ENCODE results near the gene MNDA.

MNDA gene

DNA sequence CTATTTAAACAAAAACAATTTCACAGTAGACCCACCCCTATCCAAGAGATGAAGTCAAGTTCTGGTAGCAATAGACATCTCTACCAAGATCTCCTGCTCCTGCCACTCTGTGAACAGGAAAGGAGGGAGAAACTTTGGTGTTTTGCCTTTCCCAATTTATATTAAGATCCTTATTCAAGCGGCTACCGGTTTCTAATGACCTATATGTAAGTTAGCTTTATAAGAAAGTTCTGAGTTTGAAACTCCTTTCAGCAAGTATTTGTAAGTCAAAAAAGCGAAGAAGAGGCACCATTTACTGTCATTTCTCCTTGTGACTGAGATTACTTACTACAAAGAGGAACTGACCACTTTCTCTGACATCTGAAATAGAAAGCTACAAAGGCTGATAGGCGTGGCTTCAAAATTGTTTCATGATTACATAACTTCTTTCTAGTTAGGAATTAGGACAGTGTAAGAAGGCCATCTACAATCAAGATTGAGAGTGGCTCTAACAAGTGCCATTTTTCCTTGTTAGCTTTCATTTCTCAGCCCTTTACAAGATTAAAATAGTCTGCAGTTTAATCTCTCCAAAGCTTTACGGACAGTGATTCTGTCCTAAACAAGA is at the start of gene MNDA:
Gene MNDA (plus strand): TSS at position 448 of the 604 bp plus-strand sequence. CDS start 10,803 bp downstream, outside the sequence.
- no peak for DNase-seq (ENCODE audit: low read depth in 3 of 3)

DNA sequence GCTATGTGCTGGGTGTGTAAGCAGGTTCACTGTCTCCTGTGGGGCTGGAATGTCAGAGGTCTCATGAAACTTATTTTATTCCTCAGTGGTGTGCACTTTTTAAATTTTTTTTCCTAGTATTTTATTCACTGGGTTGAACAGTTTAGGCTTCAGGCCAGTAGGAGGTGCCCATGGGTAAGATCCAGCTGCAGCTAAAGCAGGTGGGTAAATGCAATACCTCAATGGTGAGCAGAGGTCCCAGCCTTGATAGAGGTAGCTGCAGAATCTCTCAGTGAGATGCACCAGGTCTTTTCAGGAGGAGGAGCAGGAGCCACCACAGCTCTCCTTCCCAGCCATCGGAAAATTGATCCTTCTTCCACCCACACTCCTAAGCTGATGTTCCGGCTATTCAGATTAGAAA is 37.5 kb upstream of the MNDA start:
- DNase-seq (ENCODE audit: low read depth in 3 of 3), result peak in 1 of 3 experiments; percentile 8

DNA sequence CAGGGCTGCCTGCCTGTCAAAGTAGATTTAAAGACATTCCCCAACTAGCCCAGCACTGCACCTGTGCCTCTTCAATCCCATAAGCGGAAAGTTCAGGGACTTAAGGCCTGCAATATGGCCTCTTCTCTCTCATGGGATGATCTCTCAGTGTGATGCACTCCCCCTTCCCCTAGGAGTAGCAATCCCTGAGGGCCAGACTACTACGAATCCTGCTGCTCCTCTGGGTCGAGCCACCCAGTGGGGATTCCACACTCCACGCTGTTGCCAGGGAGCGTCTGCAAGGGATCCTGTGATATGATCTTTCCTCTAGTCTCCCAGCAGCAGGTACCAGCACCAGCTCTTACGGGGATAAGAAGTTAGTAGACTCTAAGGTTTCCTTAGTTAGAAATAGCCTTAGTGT is 36.9 kb upstream of the MNDA start:
- DNase-seq (ENCODE audit: low read depth in 3 of 3), result no peak

DNA sequence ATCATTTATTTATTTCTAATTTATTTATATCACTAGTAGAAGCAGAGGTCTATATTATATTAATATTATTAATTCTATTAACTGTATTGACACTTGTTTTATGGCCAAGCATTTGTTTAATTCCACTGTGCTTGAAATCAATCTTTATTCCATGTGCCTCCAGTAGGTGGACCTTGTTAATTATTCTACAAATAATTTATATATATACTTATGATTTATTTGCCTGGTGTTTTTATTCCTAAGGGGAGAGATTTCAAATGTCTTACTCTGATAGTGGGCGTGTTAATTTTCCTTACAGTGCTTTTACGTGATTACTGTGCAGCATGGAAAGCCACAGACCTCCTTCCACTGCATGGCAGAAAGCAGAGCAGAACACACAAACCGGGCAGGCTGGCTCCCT is 32.6 kb upstream of the MNDA start:
- DNase-seq (ENCODE audit: low read depth in 3 of 3), result no peak

DNA sequence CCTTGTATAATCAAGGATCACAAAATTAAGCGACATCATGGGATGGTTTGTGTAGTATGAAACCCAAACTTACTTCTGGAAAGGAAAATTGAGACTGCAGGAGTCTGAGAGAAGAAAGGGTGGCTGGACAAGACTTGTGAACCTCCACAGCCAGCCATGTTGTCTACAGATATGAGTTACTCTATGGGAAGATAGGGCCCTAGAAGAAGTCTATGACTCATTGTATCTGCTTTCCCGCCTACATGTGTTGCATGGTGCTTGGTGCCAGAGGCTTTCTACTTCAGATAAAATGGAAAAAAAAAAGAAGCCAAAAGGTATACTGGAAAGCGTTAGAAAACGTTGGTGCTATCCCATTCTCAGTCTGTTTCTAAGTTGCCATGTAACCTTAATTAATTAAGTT is 31.5 kb upstream of the MNDA start:
- DNase-seq (ENCODE audit: low read depth in 3 of 3), result no peak

DNA sequence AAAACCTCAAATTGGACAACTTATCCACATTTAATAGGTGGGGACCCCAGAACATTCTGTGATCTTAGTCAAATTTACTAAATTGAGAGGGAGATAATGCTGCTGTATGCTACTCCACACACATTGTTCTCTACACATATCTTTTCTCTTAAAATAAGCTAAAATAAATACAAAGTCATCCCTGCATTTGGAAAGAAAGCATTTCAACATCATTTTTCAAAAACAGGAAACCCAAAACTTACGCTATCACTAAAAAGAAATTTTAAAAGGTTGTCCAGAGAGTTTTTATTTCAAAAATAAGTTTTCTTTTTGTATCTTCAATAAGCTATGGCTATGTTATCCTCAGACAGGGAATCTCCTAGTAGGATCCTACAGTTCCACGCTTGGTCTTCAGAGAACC is 30.6 kb upstream of the MNDA start:
- DNase-seq (ENCODE audit: low read depth in 3 of 3), result no peak

DNA sequence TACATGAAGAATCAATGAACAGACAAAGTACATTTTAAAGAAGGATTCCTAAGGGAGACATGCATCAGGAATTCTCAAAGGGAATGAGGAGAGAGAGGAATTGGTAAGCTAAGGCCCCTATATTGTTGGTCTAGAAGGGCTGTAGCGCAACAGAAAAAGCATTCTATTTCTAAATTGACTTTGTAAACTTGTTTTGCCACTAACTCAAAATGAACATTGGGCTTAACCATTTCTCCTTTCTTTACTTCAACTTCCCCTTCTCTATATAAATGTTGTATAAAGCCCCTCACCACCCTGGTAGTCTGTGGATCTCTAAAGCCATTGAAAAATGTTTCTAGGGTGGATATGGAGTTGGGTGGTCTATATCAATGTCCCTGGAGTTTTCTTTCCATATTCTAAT is 29.8 kb upstream of the MNDA start:
- DNase-seq (ENCODE audit: low read depth in 3 of 3), result no peak

DNA sequence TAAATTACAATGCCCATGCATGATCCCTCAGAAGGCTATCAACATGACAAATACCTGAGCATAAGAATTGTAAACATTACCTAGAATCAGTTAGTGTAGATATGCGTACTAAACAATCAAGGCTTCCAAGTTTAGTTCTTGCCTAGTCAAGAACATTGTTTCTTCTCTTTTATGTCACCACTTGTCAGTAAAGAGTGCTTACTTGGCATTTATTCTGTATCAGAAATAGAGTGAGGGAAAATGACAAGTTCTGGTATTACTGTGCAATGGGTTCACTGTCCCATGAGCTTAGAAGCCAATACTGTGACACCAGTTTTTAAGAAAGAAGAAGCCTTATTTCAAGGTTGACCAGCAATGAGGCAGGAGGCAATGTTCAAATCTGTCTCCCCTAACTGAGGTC is 27.5 kb upstream of the MNDA start:
- no peak for DNase-seq (ENCODE audit: low read depth in 3 of 3)

DNA sequence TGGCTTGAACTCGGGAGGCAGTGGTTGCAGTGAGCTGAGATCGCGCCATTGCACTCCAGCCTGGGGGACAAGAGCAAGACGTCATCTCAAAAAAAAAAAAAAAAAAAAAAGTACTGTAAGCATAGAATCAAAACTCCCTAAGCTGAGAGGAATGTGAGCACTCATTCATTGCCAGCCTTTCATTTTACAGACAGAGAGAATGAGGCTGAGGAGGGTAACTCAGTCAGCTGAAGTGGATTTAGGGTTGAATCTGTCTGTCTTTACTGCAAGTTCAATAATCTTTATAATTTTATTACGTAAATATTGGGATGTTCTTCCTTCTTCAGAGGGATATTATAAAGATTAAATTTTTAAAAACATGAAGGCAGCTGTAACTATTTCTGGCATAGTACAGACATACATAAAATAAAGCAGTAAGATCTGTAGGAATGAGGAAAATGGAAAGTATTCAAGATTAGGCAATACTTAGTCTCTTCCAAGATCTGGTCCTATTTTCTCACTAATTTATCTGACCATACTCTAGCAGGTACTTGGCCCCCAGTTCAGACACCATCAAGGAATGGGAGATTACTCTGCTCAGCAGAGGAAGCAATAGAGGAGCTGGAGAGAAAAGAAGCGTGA is 24.1 kb upstream of the MNDA start:
- no peak for DNase-seq (ENCODE audit: low read depth in 3 of 3)

DNA sequence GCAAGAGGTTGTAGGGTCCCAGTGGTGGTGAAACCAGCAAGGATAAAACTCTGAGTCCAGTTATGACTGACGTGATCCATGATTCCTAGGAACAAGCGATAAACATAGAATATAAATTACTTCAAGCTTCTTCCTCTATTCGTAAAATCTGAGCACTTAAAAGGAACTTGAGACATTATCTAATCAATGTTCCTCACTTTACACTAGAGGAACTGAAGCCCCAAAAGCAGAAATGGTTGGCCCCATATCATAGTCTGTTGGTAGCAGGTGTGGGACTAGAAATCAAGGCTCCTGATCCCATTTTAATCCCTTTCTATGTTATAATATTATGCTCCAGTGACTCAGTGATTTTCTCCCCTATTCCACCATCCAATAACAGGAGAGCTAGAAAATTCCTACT is 21.9 kb upstream of the MNDA start:
- no peak for DNase-seq (ENCODE audit: low read depth in 3 of 3)

DNA sequence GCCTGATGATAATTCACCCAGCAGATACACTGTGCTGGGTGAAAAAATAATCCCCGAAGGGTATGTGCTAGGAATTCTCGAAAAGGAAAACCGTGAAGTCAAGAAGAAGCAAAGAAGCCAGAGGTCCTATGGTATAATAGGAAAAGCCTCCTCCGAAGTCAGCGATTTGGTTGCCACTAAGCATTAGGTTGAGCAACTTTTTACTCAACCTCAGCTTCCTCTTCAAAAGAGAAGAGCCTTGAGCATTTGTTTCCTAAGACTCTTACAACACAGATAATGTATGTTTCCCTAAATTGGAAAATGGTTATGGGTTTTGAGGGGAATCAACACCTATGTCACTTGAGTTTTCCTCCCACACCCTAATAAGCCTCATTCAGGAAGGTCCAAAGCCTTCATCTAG is 21.3 kb upstream of the MNDA start:
- DNase-seq (ENCODE audit: low read depth in 3 of 3), result no peak

DNA sequence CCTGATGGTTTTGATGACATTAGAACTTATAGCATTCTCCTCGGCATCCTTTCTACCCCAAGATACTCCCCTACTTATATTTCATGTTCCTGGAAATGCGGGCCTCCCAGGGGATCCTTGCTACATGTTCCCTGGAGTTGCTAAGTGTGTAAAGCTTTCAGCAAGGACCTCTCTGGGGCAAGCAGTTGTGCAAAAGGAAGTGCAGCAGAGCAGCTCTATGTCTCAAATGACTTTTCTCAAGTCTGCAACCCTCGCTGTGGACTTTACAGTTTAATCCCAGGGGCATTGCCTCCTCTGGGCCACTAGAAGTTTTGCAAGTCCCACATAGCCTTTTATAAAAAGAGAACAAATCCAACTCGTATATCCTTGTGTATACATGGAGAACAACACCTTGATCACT is 20.8 kb upstream of the MNDA start:
- no peak for DNase-seq (ENCODE audit: low read depth in 3 of 3)

DNA sequence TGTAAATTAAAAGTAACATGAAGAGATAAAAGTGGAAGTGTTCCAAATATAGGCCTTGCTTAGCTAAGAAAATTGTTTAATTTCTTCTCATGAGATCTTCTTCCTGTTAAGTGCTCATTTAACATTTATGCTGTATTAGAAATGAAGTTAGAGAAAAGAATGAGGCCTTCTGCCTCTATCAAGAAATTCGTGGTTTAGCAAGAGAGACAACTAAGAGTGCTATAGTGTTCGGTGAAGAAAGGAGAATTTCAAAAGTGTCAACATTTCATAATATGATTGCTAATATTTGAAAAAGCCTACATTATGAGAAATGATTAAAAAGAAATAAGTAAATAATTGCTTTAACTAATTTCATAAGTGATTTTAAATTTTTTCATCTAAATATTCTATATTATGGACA is 18.8 kb upstream of the MNDA start:
- no peak for DNase-seq (ENCODE audit: low read depth in 3 of 3)

DNA sequence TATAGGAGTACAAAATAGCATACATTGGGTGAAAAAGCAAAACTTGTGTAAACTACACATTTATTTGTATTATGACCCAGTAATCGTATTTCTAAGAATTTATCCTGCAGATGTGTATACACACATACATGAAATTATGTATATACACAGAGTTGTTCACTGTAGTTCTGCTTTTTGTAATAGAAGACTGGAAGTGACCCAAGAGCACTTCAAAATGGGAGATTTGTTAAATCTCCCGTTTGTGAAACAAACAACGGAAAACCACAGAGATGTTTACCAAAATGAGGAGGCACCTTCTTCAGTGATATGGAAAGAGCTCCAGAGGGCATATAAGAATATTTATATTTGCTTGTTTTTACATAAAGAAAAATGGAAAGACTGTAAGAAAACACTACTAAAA is 18.0 kb upstream of the MNDA start:
- DNase-seq (ENCODE audit: low read depth in 3 of 3), result no peak

DNA sequence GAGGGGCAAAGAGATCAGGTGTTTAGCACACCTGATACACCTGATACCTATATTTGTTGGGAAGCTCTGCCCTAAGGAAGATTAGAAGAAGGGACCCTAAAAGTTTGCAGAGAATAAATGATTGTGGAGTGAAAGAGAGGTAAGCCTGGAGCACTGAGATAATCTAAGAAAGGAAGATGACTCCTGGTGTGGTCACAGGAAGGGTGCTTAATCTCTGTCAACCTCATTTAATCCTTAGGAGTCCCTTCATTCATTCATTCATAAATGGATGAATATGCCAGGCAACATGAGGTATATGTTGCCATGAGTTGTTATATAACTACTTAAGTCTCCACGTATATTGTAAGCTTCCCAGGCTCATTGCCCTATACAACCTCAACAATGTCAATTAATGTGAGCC is 16.2 kb upstream of the MNDA start:
- no peak for DNase-seq (ENCODE audit: low read depth in 3 of 3)

DNA sequence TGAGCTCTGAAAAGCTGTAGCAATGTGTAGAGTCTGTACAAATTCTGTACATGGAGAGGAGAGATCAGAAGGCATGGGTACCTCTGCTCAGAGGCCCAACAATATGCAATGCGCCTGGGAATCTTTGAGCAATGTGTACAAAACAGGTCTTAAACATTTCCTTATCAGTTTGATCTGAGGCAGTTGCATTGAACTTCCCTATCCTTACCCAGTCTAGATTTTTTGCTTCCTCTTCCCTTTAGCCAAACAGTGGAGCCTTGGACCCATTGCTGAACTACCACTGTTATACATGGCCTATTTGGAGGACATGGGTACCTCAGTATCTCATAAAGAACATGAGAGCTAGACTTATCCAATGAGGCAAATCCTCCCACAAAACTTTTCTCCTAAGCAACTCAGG is 12.6 kb upstream of the MNDA start:
- no peak for DNase-seq (ENCODE audit: low read depth in 3 of 3)

DNA sequence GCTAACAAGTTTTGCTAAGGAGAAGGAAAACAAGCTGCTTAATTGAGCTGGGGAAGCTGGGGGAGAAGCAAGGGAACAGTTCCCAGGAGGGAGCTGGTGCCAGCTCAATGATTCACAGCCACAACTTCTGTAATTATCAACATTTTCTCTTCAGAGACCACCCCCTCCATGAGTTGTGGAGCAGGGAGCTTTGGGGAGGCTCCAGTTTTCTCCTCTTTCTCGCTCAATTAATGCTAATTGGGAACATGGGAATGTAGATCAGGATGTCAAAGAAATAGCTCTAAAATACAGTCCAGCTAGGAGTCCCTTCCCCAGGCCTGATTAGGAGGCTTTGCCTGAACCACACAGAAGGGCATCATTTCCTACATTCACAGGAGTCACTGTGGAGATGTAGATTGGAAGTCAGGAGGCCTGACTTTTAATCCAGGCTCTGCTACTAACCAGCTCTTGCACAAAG is 12.1 kb upstream of the MNDA start:
- no peak for DNase-seq (ENCODE audit: low read depth in 3 of 3)

DNA sequence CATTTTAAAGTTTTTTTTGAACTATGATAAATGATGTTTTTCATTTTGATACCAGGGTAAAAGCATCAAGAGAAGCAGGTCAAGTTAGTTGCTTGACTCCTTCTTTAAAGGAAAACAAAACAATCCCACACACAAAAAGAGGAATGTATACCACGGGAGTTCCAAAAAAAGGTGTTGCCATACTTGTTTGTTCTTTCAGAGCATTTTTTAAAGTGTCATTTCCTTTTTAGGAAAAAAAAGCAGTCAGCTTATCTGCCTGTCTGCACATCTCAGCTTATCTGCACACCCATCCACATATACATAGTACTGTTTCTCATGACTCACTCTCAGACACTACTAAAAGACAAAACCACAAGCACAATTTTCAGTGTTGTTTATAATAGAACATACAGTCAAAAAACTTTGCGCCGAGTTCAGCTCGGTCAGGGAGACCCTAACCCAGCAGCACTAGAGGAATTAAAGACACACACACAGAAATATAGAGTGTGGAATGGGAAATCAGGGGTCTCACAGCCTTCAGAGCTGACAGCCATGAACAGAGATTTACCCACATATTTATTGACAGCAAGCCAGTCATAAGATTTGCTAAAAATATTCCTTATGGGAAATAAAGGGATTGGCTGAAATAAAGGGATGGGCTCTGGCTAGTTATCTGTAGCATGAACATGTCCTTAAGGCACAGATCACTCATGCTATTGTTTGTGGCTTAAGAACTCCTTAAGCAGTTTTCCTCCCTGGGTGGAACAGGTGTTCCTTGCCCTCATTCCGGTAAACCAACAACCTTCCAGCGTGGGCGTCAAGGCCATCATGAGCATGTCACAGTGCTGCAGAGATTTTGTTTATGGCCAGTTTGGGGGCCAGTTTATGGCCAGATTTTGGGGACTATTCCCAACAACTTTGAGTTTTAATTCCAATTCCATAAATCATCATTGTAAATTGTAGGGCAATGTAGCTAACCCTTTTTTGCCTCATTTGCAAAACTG is 11.4 kb upstream of the MNDA start:
- DNase-seq (ENCODE audit: low read depth in 3 of 3), result no peak

DNA sequence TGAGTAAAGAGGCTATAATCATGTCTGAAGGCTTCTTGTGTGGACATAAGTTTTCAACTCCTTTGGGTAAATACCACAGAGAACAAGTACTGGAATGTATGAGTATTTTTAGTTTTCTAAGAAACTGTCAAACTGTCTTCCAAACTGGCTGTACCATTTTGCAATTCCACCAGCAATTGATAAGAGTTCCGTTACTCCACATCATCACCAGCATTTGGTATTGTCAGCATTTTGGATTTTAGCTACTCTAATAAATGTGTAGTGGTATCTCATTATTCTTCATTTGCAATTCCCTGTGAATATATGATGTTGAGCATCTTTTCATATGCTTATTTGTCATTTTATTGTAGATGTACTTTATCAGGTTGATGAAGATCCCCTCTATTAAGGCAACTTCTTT is 9.4 kb upstream of the MNDA start:
- DNase-seq (ENCODE audit: low read depth in 3 of 3), result no peak

DNA sequence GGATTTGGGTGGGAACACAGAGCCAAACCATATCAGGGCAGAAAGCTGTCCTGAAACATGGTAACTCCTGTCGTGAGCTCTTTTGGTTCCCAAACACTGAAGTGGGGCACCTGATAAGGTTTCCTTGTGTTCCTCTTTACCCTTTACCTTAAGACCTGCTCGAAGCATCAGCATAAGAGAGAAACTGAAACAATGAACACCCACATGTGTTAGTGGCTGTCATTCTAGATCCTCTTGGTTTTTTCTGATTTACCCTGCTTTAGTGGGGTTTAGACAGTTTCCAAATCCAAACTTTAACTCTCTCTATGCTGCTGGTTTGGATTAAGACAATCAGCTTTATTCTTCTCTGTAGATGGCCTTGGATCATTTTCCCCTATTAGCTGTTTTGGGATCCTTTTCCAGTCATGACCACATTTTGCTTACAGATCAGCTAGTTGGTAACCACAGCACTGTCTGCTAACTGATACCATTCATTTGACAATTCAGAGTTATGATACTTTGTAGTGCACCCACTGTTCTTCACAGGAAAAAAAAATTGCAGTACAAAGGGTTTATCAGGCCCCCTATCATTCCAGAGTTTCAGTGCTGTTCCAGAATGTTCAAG is 975 bp upstream of the MNDA start:
- no peak for DNase-seq (ENCODE audit: low read depth in 3 of 3)

DNA sequence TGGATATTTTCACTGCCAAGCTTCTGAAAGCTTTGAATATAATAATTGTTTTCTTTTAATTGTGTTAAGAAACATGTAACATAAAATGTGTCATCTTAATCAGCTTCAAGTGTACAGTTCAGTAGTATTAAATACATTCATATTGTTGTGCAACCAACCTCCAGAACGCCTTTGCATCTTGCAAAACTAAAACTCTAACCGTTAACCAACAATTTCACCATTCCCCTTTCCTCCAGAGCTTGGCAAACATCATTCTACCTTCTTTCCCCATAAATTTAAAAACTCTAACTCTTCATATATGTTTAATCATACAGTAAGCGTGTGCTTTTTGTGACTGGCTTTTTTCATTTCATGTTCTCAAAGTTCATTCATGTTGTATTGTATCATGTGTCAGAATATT is 2.1 kb downstream of the MNDA start:
- DNase-seq (ENCODE audit: low read depth in 3 of 3), result no peak

DNA sequence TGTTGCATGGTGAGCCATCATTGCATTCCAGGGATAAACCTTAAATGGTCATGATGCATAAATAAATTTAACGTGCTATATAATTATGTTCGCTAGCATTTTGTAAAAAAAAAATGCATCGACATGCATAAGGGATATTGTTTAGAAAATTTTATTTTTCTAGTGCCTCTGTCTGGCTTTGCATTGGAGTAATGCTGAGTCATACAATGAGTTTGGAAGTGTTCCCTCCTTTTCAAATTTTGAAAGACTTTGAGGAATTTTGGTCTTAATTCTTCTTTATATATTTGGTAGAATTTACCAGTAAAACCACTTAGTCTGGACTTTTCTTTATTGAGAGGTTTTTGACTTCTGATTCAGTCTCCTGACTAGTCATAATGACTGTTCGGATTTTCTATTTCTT is 4.9 kb downstream of the MNDA start:
- DNase-seq (ENCODE audit: low read depth in 3 of 3), result no peak
